GM18517 (cell line): ENCODE measurements around the gene SCARB1.

Source experiments
- ATAC-seq: cut with Tn5 transposase; IDR thresholded peaks from one replicate; pipeline ENCODE4 v1.9.1; 2021; ENCODE audit warnings: mild to moderate bottlenecking, moderate library complexity; ENCODE audit not compliant: unreplicated experiment

The SCARB1 gene

GRCh38 chr12:124778411-124778810, 85.3 kb downstream of the SCARB1 start:
- no peak for ATAC-seq

GRCh38 chr12:124777399-124778372, 86.0 kb downstream of the SCARB1 start:
- no peak for ATAC-seq

GRCh38 chr12:124776125-124776513, 87.5 kb downstream of the SCARB1 start:
- ATAC-seq, result no peak

- peak; percentile 81 for ATAC-seq
Measured at GRCh38 chr12:124774462-124775167, 89.0 kb downstream of the SCARB1 start.

- peak; percentile 19 for ATAC-seq
Measured at GRCh38 chr12:124774054-124774461, 89.6 kb downstream of the SCARB1 start.

GRCh38 chr12:124772289-124773170, 91.1 kb downstream of the SCARB1 start:
- ATAC-seq, result no peak

GRCh38 chr12:124771462-124772288, 92.0 kb downstream of the SCARB1 start:
- no peak for ATAC-seq

- ATAC-seq, result no peak
Measured at GRCh38 chr12:124770728-124771127, 92.9 kb downstream of the SCARB1 start.

- ATAC-seq, result no peak
Measured at GRCh38 chr12:124769881-124770512, 93.7 kb downstream of the SCARB1 start.

GRCh38 chr12:124769163-124769530, 94.5 kb downstream of the SCARB1 start:
- ATAC-seq, result no peak

GRCh38 chr12:124768452-124769162, 95.1 kb downstream of the SCARB1 start:
- no peak for ATAC-seq

GRCh38 chr12:124767066-124767821, 96.4 kb downstream of the SCARB1 start:
- ATAC-seq, result peak; percentile 64

- ATAC-seq, result peak; percentile 2
Measured at GRCh38 chr12:124766727-124767065, 97.0 kb downstream of the SCARB1 start.

- no peak for ATAC-seq
Measured at GRCh38 chr12:124765581-124766489, 97.8 kb downstream of the SCARB1 start.

- no peak for ATAC-seq
Measured at GRCh38 chr12:124764870-124765580, 98.6 kb downstream of the SCARB1 start.

GRCh38 chr12:124764451-124764850, 99.2 kb downstream of the SCARB1 start:
- ATAC-seq, result no peak

- ATAC-seq, result no peak
Measured at GRCh38 chr12:124763594-124763979, 100.1 kb downstream of the SCARB1 start.
